ENCODE data around the gene SLC39A7.

The SLC39A7 gene

GRCh38 chr6:33185190-33185589 lies 15.5 kb upstream of the SLC39A7 start:
- no peak overlapping the region for H3K4me3 ChIP-seq (ENCODE audit: low read depth, low read length)
- TF ChIP-seq MAX (IDR thresholded peaks at IDR 0.05; ENCODE audit: low read depth, low read length) (no peak), POLR2A (IDR thresholded peaks at IDR 0.05; ENCODE audit: extremely low read depth, insufficient read length) (no peak), MYC (IDR thresholded peaks at IDR 0.05; ENCODE audit: low read depth, low read length) (no peak)
- TF ChIP-seq, protein P1, sequence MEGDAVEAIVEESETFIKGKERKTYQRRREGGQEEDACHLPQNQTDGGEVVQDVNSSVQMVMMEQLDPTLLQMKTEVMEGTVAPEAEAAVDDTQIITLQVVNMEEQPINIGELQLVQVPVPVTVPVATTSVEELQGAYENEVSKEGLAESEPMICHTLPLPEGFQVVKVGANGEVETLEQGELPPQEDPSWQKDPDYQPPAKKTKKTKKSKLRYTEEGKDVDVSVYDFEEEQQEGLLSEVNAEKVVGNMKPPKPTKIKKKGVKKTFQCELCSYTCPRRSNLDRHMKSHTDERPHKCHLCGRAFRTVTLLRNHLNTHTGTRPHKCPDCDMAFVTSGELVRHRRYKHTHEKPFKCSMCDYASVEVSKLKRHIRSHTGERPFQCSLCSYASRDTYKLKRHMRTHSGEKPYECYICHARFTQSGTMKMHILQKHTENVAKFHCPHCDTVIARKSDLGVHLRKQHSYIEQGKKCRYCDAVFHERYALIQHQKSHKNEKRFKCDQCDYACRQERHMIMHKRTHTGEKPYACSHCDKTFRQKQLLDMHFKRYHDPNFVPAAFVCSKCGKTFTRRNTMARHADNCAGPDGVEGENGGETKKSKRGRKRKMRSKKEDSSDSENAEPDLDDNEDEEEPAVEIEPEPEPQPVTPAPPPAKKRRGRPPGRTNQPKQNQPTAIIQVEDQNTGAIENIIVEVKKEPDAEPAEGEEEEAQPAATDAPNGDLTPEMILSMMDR (IDR thresholded peaks at IDR 0.05; ENCODE audit: low read depth, low read length): no peak
- no peak for DNase-seq (ENCODE audit: low read depth)

- H3K4me3 ChIP-seq (ENCODE audit: low read depth, low read length): no peak overlapping the region
- DNase-seq (ENCODE audit: low read depth): no peak
- TF ChIP-seq MYC (IDR thresholded peaks at IDR 0.05; ENCODE audit: low read depth, low read length) (no peak), MAX (IDR thresholded peaks at IDR 0.05; ENCODE audit: low read depth, low read length) (no peak), POLR2A (IDR thresholded peaks at IDR 0.05; ENCODE audit: extremely low read depth, insufficient read length) (no peak)
- TF ChIP-seq, protein P1 (IDR thresholded peaks at IDR 0.05; ENCODE audit: low read depth, low read length): no peak
Observed at GRCh38 chr6:33185654-33186187, 14.9 kb upstream of the SLC39A7 start.

DNA sequence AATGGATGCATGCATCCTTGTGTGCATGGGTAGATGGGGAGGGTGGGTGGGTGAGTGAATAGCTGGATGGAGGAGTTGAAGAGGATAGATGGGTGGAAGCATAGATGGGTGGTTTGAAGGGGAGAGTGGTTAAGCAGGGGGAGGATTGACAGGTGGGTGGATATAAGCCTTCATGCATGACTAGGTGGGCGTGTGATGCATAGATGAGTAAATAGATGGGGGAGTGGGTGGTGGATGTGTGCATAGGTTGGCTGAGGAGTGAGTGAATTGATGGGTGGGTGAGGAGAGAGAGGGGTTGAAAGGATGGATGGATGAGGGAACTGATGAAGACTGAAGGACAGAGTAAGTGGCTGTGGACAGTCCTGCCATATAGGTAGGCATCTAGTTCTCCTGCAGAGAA lies 12.9 kb upstream of the SLC39A7 start:
- no peak for TF ChIP-seq POLR2A (IDR thresholded peaks at IDR 0.05; ENCODE audit: extremely low read depth, insufficient read length)
- no peak for TF ChIP-seq MYC (IDR thresholded peaks at IDR 0.05; ENCODE audit: low read depth, low read length)
- TF ChIP-seq, protein P1 (IDR thresholded peaks at IDR 0.05; ENCODE audit: low read depth, low read length): no peak
- TF ChIP-seq MAX (IDR thresholded peaks at IDR 0.05; ENCODE audit: low read depth, low read length): no peak
- H3K4me3 ChIP-seq (ENCODE audit: low read depth, low read length): no peak overlapping the region
- no peak for DNase-seq (ENCODE audit: low read depth)

DNA sequence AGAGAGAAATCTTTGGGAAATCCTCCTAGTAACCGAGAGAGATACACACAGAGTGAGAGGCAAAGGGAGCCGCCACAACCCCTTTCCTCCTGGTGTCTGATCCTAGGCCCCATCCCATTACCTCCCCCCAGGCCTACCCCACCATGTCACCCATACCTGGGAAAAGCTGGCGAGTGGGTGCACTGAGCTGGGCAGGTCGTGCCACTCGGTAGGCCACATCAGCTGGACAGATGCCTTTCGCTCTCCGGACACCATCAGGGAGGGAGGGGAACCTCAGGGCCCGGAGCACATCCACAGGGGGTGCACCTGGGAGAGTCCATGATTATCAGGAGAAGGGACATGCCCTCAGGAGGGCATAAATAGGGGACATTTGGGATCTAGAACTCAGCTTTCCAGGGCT lies 11.5 kb upstream of the SLC39A7 start:
- H3K4me3 ChIP-seq (ENCODE audit: low read depth, low read length): no peak overlapping the region
- TF ChIP-seq MYC (IDR thresholded peaks at IDR 0.05; ENCODE audit: low read depth, low read length) (no peak), MAX (IDR thresholded peaks at IDR 0.05; ENCODE audit: low read depth, low read length) (no peak), POLR2A (IDR thresholded peaks at IDR 0.05; ENCODE audit: extremely low read depth, insufficient read length) (no peak)
- TF ChIP-seq, protein P1 (IDR thresholded peaks at IDR 0.05; ENCODE audit: low read depth, low read length): no peak
- DNase-seq (ENCODE audit: low read depth): no peak

DNA sequence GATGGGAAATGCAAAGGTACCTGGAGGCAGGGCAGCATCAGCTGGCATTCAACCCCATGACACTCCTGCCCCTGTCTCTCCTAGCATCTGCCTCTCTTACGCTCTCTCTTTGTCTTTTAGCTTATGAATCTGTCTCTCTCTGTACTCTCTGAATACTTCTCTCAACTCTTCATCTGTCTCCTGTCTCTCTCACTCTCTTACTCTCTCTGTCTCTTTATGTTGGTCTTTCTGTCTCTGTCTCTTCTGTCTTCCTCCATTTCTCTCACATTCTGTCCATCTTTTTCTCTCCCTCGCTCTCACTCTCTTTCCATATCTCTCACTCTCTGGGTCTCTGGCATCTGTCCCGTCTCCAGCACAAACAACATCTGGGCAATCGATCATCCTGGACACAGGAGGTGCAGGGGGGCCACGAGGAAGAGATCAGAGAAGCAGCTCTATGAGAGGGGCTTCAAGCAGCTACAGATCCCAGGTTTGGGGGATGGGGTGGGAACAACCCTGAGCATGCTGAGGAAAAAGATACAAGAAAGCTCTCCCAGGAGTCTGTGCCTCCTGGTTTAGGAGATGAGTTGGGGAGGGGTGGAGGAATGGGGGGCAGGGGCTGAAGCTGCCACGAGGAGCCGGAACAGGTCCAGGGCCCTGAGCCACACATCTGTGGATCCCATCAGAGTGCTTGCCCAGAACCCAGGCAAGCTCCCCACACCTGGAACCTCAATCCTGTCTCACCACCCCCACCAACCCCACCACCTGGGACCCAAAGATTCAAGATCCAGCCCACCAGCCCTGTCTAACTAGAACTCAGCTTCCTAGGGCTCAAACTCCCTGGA lies 10.8 kb upstream of the SLC39A7 start:
- TF ChIP-seq POLR2A (IDR thresholded peaks at IDR 0.05; ENCODE audit: extremely low read depth, insufficient read length): no peak
- TF ChIP-seq, protein P1 (IDR thresholded peaks at IDR 0.05; ENCODE audit: low read depth, low read length): no peak
- TF ChIP-seq MAX (IDR thresholded peaks at IDR 0.05; ENCODE audit: low read depth, low read length): no peak
- TF ChIP-seq MYC (IDR thresholded peaks at IDR 0.05; ENCODE audit: low read depth, low read length): no peak
- no peak overlapping the region for H3K4me3 ChIP-seq (ENCODE audit: low read depth, low read length)
- no peak for DNase-seq (ENCODE audit: low read depth)

Data from NB4 (cell line).